ENCODE measurements around the gene ACTBL2.

DNA sequence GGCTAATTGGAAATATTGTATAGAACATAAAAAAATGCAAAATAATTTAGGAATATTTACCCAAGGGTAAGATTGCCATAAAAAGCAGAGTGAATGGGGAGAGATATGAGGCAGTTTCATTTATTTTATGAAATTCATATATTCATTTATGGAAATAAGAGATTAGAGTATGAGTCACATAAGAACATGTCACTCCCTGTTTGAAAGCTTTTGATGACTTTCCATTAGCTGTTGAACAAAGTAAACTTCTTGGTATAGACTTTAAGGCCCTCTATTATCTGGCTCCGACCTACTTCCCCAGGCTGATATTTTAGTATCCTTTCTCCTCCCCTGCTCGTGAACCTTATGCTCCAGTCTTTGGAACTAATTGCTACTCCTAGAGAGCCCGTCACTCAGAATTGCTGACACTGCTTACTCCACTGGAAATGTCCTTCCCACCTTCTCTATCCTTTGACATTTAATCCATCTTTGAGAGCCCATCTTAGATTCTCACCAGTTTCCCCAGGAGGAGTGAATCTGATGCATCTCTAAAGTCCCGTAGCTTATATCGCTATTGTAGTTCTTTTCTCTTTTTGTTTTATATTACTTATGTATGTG, 8.9 kb upstream of the ACTBL2 start:
- TF ChIP-seq, protein P1, sequence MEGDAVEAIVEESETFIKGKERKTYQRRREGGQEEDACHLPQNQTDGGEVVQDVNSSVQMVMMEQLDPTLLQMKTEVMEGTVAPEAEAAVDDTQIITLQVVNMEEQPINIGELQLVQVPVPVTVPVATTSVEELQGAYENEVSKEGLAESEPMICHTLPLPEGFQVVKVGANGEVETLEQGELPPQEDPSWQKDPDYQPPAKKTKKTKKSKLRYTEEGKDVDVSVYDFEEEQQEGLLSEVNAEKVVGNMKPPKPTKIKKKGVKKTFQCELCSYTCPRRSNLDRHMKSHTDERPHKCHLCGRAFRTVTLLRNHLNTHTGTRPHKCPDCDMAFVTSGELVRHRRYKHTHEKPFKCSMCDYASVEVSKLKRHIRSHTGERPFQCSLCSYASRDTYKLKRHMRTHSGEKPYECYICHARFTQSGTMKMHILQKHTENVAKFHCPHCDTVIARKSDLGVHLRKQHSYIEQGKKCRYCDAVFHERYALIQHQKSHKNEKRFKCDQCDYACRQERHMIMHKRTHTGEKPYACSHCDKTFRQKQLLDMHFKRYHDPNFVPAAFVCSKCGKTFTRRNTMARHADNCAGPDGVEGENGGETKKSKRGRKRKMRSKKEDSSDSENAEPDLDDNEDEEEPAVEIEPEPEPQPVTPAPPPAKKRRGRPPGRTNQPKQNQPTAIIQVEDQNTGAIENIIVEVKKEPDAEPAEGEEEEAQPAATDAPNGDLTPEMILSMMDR (IDR thresholded peaks at IDR 0.05; ENCODE audit: insufficient read depth, low read depth, low read length), result no peak
- TF ChIP-seq EZH2 (IDR thresholded peaks at IDR 0.05; ENCODE audit: insufficient read depth, low read length), result no peak
